ENCODE results near the gene EVL. TPM values are rescaled to one million over a fixed set of nuclear protein-coding genes. Genes with fewer than 3 reads are reported as not detected.

The EVL gene
- total and polyA plus RNA-seq, 3 donors from 2014 or later: 87.4 to 96.8 (median 91.7) TPM

DNA sequence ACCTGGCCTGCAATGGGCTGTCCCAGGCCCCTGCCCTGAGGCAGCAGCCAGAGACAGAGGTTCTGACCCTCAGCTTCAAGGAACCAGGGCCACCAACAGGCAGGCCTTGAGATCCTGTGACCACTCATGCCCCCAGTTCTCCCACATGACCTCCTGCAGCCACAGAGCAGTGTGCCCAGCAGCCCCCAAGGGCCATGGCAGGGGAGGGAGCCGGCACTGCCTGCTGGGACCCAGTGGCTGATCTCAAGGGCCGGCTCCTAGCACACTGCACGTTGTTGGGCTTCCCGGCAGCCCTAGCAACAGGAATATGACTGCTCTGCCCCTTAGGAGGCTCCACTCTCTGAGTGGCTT lies 79.4 kb downstream of the EVL start:
- no peak overlapping the region for H3K27ac ChIP-seq
- no peak for DNase-seq
- intact Hi-C loops (cut with DNase I; ENCODE audit: low total_unique reads): no loop called here
- no peaks in the 10 kb centered on the region for H3K9me3 ChIP-seq
- H3K27me3 ChIP-seq: no peaks in the 10 kb centered on the region
- H3K4me1 ChIP-seq: peaks cover 11% of the 10 kb centered on the region
- H3K4me3 ChIP-seq: no peak overlapping the region
- WGBS, 2 donors: 60 to 80% methylated on average over 1 to 4 of the region's 4 CpGs
- no peak for TF ChIP-seq CTCF (IDR thresholded peaks at IDR 0.05)
- no peak for TF ChIP-seq POLR2A (IDR thresholded peaks at IDR 0.05)
- H3K36me3 ChIP-seq (ENCODE audit: low read depth, missing control alignments): no peaks in the 10 kb centered on the region

GRCh38 chr14:100144996-100145646 lies 79.9 kb downstream of the EVL start:
- Histone ChIP-seq H3K4me1 (peaks cover 15% of the 10 kb centered on the region), H3K9me3 (no peaks in the 10 kb centered on the region), H3K4me3 (no peak overlapping the region), H3K27ac (no peak overlapping the region), H3K36me3 (ENCODE audit: low read depth, missing control alignments) (no peaks in the 10 kb centered on the region), H3K27me3 (no peaks in the 10 kb centered on the region)
- peak; percentile 38 for DNase-seq
- WGBS, 2 donors: 68% methylated on average over 16 of the region's 18 CpGs; no CpG with 5 or more reads in 1 of the 2 donors
- TF ChIP-seq POLR2A (IDR thresholded peaks at IDR 0.05) (no peak), CTCF (IDR thresholded peaks at IDR 0.05) (no peak)
- intact Hi-C loops (cut with DNase I; ENCODE audit: low total_unique reads): no loop called here

DNA sequence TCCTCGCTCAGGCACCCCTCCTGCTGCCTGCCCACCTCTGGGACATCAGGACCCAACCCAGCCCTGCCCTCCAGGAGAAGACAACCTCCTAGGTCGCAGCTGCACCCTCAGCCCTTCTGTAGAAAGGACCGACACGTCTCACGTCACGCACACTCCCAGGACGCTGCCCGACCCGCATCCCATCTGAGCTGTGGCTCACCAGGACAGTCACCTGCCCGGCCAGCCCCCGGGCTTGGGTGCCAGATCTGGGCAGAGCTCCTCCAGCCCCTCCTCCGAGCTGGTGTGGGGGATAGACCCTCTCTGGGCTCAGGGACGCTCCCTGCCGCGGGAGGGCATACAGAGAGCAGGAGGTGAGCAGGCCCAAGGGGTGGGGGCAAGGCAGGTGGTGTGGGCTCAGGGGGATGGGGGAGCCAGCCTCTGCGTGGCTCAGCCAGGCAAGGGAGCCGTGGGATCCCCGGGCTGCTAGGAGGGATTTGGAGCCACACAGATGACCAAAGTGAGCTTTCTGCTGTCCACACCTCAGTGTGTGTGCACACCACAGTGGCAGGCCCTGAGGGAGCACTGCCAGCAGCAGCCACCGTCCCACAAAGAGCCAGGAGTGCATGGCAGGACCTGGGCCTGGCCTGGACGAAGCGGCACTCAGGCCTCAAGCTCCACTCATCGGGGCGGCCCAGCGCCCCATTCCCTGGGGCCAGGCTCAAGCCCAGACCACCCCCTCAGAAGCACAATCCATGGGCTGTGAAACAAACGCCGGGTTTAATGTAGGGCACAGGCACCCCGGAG lies 80.7 kb downstream of the EVL start:
- no peak overlapping the region for H3K4me3 ChIP-seq
- H3K36me3 ChIP-seq (ENCODE audit: low read depth, missing control alignments): no peaks in the 10 kb centered on the region
- no peak for DNase-seq
- no peaks in the 10 kb centered on the region for H3K27me3 ChIP-seq
- no peak for TF ChIP-seq CTCF (IDR thresholded peaks at IDR 0.05)
- no peak for TF ChIP-seq POLR2A (IDR thresholded peaks at IDR 0.05)
- H3K4me1 ChIP-seq: peaks cover 18% of the 10 kb centered on the region
- no peaks in the 10 kb centered on the region for H3K9me3 ChIP-seq
- no peak overlapping the region for H3K27ac ChIP-seq
- intact Hi-C loops (cut with DNase I; ENCODE audit: low total_unique reads): no loop called here
- 90 to 96% methylated on average over 9 to 27 of the region's 27 CpGs for WGBS, 2 donors

DNA sequence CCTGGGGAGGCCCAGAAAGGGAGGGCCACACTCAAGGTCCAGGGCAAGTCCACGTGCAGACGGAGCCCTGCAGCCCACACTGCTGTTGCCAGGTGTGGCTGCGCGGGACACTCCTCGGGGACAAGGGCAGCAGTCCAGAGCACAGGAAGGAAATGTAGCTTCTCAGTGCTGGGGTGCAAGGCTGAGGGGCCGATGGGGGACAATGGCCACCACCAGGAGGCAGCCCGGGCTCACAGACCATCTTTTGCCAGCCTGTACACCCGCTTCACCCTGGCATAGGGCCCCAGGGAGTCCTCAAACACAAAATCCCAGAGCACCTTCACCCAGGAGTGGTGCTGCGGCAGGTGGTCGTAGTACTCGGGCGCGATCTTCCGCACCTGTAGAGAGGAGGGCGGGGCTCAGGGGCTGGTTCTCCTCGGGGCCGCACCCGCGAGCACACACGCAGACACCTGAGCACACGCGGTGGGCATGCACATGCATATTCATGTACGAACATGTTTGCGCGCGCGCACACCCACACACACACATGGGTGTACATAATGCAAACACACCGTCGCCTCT lies 81.4 kb downstream of the EVL start:
- Histone ChIP-seq H3K36me3 (ENCODE audit: low read depth, missing control alignments) (no peaks in the 10 kb centered on the region), H3K4me3 (no peak overlapping the region), H3K9me3 (no peaks in the 10 kb centered on the region), H3K27me3 (no peaks in the 10 kb centered on the region), H3K27ac (no peak overlapping the region), H3K4me1 (peaks cover 18% of the 10 kb centered on the region)
- TF ChIP-seq CTCF (IDR thresholded peaks at IDR 0.05) (no peak), POLR2A (IDR thresholded peaks at IDR 0.05) (no peak)
- intact Hi-C loops (cut with DNase I; ENCODE audit: low total_unique reads): no loop called here
- WGBS, 2 donors: 87 to 94% methylated on average over 18 to 25 of the region's 29 CpGs
- no peak for DNase-seq

Measured in testis (tissue), 3 donors.